ENCODE measurements around the gene RFX3.
A peak's percentile ranks its signal among the peaks of the same experiment; 100 is the strongest.

RFX3 gene

GRCh38 chr9:3215658-3216057 is 310.1 kb downstream of the RFX3 start:
- DNase-seq (ENCODE audit: low read depth), result no peak
- no peak for TF ChIP-seq CTCF (conservative IDR thresholded peaks at IDR 0.05; ENCODE audit: low read depth, low read length)

GRCh38 chr9:3214741-3215140 is 311.1 kb downstream of the RFX3 start:
- DNase-seq (ENCODE audit: low read depth), result no peak
- TF ChIP-seq CTCF (conservative IDR thresholded peaks at IDR 0.05; ENCODE audit: low read depth, low read length), result no peak
- H3K4me3 ChIP-seq (ENCODE audit: low read length), result no peak overlapping the region

More at GRCh38 chr9:3215658-3216057, 310.1 kb downstream of the RFX3 start:
- no peak overlapping the region for H3K4me3 ChIP-seq (ENCODE audit: low read length)

DNA sequence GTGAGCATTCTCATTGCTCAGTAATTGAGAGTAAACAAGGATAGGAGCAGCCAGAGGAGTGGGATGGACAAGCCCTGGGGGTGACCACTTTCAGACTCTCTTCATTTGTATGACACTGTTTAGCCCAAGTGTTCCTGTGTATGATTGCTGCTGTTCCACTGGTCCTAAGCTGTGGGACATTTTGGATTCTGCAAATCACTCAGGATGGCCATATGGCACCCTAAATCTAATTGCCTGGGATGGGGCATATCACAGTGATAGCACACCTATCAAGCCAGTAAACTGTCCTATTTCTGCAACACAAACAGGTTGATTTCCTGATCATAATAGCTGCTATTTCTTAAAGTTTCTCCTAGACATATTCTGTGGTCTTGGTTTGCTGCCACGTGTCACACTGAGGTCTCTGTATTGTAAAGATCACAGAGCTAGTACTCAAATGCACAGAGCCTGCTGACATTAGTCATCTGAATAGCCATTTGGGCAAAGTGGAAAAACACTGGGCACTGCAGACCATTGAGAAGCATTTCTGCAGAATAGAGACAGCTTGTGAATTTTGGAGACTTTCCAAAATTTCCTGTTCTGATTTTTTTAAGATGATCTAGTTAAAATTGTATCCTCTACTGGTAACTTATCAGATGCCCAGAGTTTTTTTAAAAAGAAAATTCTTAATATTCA is 320.2 kb downstream of the RFX3 start:
- H3K4me3 ChIP-seq (ENCODE audit: low read length), result no peak overlapping the region
- peak; percentile 2 for DNase-seq (ENCODE audit: low read depth)
- no peak for TF ChIP-seq CTCF (conservative IDR thresholded peaks at IDR 0.05; ENCODE audit: low read depth, low read length)

DNA sequence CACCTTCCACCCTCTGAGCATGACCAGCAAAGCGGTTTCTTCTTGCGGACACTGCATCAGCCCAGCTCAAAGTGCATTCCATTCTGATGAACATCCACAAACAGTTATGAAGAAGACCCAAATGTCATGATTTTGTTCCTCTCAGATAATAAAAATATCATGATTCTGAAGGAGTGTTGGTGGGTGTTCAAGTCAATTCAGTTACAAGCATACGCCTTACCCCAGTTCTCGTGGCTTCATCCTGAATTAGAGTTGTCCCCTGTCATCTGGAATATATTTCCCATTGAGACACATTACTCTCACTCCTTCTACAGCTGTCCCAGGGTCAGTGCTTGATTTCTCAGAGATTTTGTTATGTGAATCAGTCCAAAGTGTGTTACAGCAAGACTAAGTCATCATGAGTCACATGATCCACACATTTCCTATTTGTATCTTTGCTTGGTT is 325.4 kb downstream of the RFX3 start:
- no peak for TF ChIP-seq CTCF (conservative IDR thresholded peaks at IDR 0.05; ENCODE audit: low read depth, low read length)
- H3K4me3 ChIP-seq (ENCODE audit: low read length), result no peak overlapping the region
- no peak for DNase-seq (ENCODE audit: low read depth)

DNA sequence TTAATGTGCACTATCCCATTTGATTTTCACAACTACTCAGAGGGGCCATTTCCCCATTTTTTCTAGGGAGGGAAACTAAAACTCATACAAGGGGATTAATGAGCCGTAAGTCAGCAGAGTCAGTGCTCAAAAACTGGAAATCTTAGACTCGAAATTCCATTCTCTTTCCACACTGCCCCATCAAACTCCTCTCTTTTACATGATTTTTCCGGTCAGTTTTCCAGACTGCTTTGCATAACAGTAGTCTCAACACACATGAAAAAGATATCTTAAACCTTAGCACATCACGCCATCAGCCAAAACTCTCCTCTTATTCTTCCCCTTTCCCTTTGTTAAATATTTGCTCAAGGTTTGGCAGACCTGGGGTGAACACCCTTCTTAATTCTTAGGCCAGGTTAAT is 332.0 kb downstream of the RFX3 start:
- no peak overlapping the region for H3K4me3 ChIP-seq (ENCODE audit: low read length)
- DNase-seq (ENCODE audit: low read depth), result no peak
- TF ChIP-seq CTCF (conservative IDR thresholded peaks at IDR 0.05; ENCODE audit: low read depth, low read length), result no peak

DNA sequence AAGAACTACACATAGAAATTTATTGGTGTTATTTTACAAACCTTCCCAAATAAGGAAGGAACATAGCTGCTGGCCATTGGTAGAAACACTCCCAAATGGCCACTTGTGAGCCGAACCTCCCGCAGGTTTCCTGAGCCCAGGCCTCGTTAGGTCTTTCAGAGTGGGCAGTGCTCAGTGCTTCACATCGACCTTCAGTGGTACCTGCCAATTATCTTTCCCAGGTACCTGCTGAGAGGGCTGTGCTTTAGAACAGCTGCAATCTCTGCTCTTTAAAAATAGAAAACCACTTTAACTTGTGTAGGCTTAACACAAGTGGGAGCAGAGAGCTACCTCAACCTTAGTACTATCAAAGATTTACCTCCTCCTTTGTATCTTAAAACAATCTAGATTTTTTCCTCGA is 334.1 kb downstream of the RFX3 start:
- no peak overlapping the region for H3K4me3 ChIP-seq (ENCODE audit: low read length)
- DNase-seq (ENCODE audit: low read depth), result no peak
- no peak for TF ChIP-seq CTCF (conservative IDR thresholded peaks at IDR 0.05; ENCODE audit: low read depth, low read length)

GRCh38 chr9:3189113-3189861 is 336.5 kb downstream of the RFX3 start:
- TF ChIP-seq CTCF (conservative IDR thresholded peaks at IDR 0.05; ENCODE audit: low read depth, low read length), result no peak
- no peak overlapping the region for H3K4me3 ChIP-seq (ENCODE audit: low read length)

More at GRCh38 chr9:3189113-3189861, 336.5 kb downstream of the RFX3 start:
- no peak for DNase-seq (ENCODE audit: low read depth)

Data from retinal pigment epithelial cell (primary cell).